ENCODE measurements around the gene ARHGAP10.

The ARHGAP10 gene

GRCh38 chr4:147828331-147828905, 96.5 kb downstream of the ARHGAP10 start:
- no peak for DNase-seq (ENCODE audit: low spot score)

GRCh38 chr4:147829401-147830101, 97.7 kb downstream of the ARHGAP10 start:
- DNase-seq (ENCODE audit: low spot score), result no peak

- DNase-seq (ENCODE audit: low spot score), result no peak
These were observed 98.2 kb downstream of the ARHGAP10 start for GRCh38 chr4:147830102-147830463.

- no peak for DNase-seq (ENCODE audit: low spot score)
These were observed 99.1 kb downstream of the ARHGAP10 start for GRCh38 chr4:147830987-147831386.

- DNase-seq (ENCODE audit: low spot score), result no peak
These were observed 99.8 kb downstream of the ARHGAP10 start for GRCh38 chr4:147831551-147832171.

GRCh38 chr4:147833254-147833653, 101.4 kb downstream of the ARHGAP10 start:
- DNase-seq (ENCODE audit: low spot score), result no peak

- DNase-seq (ENCODE audit: low spot score), result no peak
These were observed 101.9 kb downstream of the ARHGAP10 start for GRCh38 chr4:147833741-147834140.

GRCh38 chr4:147834480-147834879, 102.6 kb downstream of the ARHGAP10 start:
- DNase-seq (ENCODE audit: low spot score), result no peak

GRCh38 chr4:147836807-147837206, 104.9 kb downstream of the ARHGAP10 start:
- no peak for DNase-seq (ENCODE audit: low spot score)

GRCh38 chr4:147837435-147837834, 105.5 kb downstream of the ARHGAP10 start:
- DNase-seq (ENCODE audit: low spot score), result no peak

- no peak for DNase-seq (ENCODE audit: low spot score)
These were observed 106.0 kb downstream of the ARHGAP10 start for GRCh38 chr4:147837854-147838253.

GRCh38 chr4:147839200-147839599, 107.3 kb downstream of the ARHGAP10 start:
- DNase-seq (ENCODE audit: low spot score), result no peak

GRCh38 chr4:147839663-147840062, 107.8 kb downstream of the ARHGAP10 start:
- DNase-seq (ENCODE audit: low spot score), result no peak

GRCh38 chr4:147840838-147841738, 109.2 kb downstream of the ARHGAP10 start:
- DNase-seq (ENCODE audit: low spot score), result no peak

- no peak for DNase-seq (ENCODE audit: low spot score)
These were observed 110.7 kb downstream of the ARHGAP10 start for GRCh38 chr4:147842573-147842972.

GRCh38 chr4:147843162-147843561, 111.3 kb downstream of the ARHGAP10 start:
- no peak for DNase-seq (ENCODE audit: low spot score)

GRCh38 chr4:147844781-147845180, 112.9 kb downstream of the ARHGAP10 start:
- no peak for DNase-seq (ENCODE audit: low spot score)

- DNase-seq (ENCODE audit: low spot score), result no peak
These were observed 114.6 kb downstream of the ARHGAP10 start for GRCh38 chr4:147846318-147847155.

GRCh38 chr4:147847751-147848590, 116.1 kb downstream of the ARHGAP10 start:
- DNase-seq (ENCODE audit: low spot score), result no peak

GRCh38 chr4:147848634-147849033, 116.7 kb downstream of the ARHGAP10 start:
- no peak for DNase-seq (ENCODE audit: low spot score)

GRCh38 chr4:147851135-147851534, 119.2 kb downstream of the ARHGAP10 start:
- no peak for DNase-seq (ENCODE audit: low spot score)

Measured in left forelimb (tissue), 1 donor.